HG02852 (cell line): ENCODE data around the gene TMEM101.
"Not testable (repeated sequence)": the region's sequence is repeated elsewhere in the genome, so short reads cannot be mapped to it uniquely, and the experiment has no call there.

Source experiments
- ATAC-seq: cut with Tn5 transposase; IDR thresholded peaks from one replicate; pipeline ENCODE4 v1.9.1; 2021; ENCODE audit warnings: mild to moderate bottlenecking, moderate library complexity; ENCODE audit not compliant: unreplicated experiment

TMEM101 gene

GRCh38 chr17:44000871-44001460 lies 13.8 kb downstream of the TMEM101 start:
- no peak for ATAC-seq

- no peak for ATAC-seq
Observed at GRCh38 chr17:44000141-44000860, 14.5 kb downstream of the TMEM101 start.

- ATAC-seq: no peak
Observed at GRCh38 chr17:43999024-43999423, 15.7 kb downstream of the TMEM101 start.

- ATAC-seq: no peak
Observed at GRCh38 chr17:43998552-43998951, 16.2 kb downstream of the TMEM101 start.

- not testable (repeated sequence) for ATAC-seq
Observed at GRCh38 chr17:43997180-43997579, 17.6 kb downstream of the TMEM101 start.

GRCh38 chr17:43995150-43995471 lies 19.7 kb downstream of the TMEM101 start:
- ATAC-seq: no peak

GRCh38 chr17:43994272-43995149 lies 20.3 kb downstream of the TMEM101 start:
- ATAC-seq: no peak

GRCh38 chr17:43992641-43993040 lies 22.1 kb downstream of the TMEM101 start:
- ATAC-seq: no peak

- no peak for ATAC-seq
Observed at GRCh38 chr17:43988301-43988700, 26.5 kb downstream of the TMEM101 start.

- no peak for ATAC-seq
Observed at GRCh38 chr17:43987131-43988021, 27.4 kb downstream of the TMEM101 start.

GRCh38 chr17:43986225-43986981 lies 28.4 kb downstream of the TMEM101 start:
- ATAC-seq: no peak

GRCh38 chr17:43984521-43984920 lies 30.2 kb downstream of the TMEM101 start:
- ATAC-seq: no peak

GRCh38 chr17:43983515-43984411 lies 31.0 kb downstream of the TMEM101 start:
- ATAC-seq: no peak

GRCh38 chr17:43983196-43983514 lies 31.6 kb downstream of the TMEM101 start:
- ATAC-seq: no peak

GRCh38 chr17:43982171-43982570 lies 32.6 kb downstream of the TMEM101 start:
- no peak for ATAC-seq

- no peak for ATAC-seq
Observed at GRCh38 chr17:43979671-43980070, 35.1 kb downstream of the TMEM101 start.

GRCh38 chr17:43979011-43979410 lies 35.8 kb downstream of the TMEM101 start:
- no peak for ATAC-seq

GRCh38 chr17:43978078-43978477 lies 36.7 kb downstream of the TMEM101 start:
- no peak for ATAC-seq
